ENCODE measurements around the gene POU6F2. TPM values are rescaled to one million over a fixed set of nuclear protein-coding genes. Genes with fewer than 3 reads are reported as not detected.

The POU6F2 gene
- total RNA-seq, 1 experiment from 2014 or later = 0.27 TPM

GRCh38 chr7:39404907-39405306 lies 427.2 kb downstream of the POU6F2 start:
- H3K9me3 ChIP-seq (ENCODE audit: control insufficient read depth in 1 of 2, insufficient read depth in 1 of 2, low read depth in 1 of 2, low read length in 2 of 2) = no peaks in the 10 kb centered on the region
- CTCF ChIA-PET = no interaction called here
- no peak for TF ChIP-seq REST (IDR thresholded peaks at IDR 0.05; ENCODE audit: low read depth)
- TF ChIP-seq ELF1 (IDR thresholded peaks at IDR 0.05; ENCODE audit: borderline replicate concordance, low read depth) = no peak
- no peak for TF ChIP-seq ZFX (IDR thresholded peaks at IDR 0.05)
- TF ChIP-seq RAD21 (IDR thresholded peaks at IDR 0.05; ENCODE audit: low read depth) = no peak
- no peak for TF ChIP-seq CTCF (IDR thresholded peaks at IDR 0.05 in 2 of 3, conservative IDR thresholded peaks at IDR 0.05 in 1 of 3; ENCODE audit: borderline replicate concordance in 1 of 3, insufficient read depth in 1 of 3, low read depth in 2 of 3, low read length in 2 of 3)
- TF ChIP-seq SIN3A (IDR thresholded peaks at IDR 0.05; ENCODE audit: low read depth) = no peak
- TF ChIP-seq EZH2phosphoT487 (IDR thresholded peaks at IDR 0.05; ENCODE audit: borderline replicate concordance) = no peak
- no peak for TF ChIP-seq FOSL1 (IDR thresholded peaks at IDR 0.05; ENCODE audit: low read depth)
- no peak for TF ChIP-seq EZH2 (IDR thresholded peaks at IDR 0.05)
- no peak for TF ChIP-seq SRF (IDR thresholded peaks at IDR 0.05; ENCODE audit: low read depth)
- TF ChIP-seq TCF7L2 (IDR thresholded peaks at IDR 0.05; ENCODE audit: borderline replicate concordance, extremely low read depth, insufficient read depth, insufficient read length) = no peak
- no peak for TF ChIP-seq ATF3 (IDR thresholded peaks at IDR 0.05)
- TF ChIP-seq SP1 (IDR thresholded peaks at IDR 0.05; ENCODE audit: low read depth) = no peak
- no peak for TF ChIP-seq POLR2AphosphoS5 (IDR thresholded peaks at IDR 0.05; ENCODE audit: low read depth, low read length)
- TF ChIP-seq POLR2A (IDR thresholded peaks at IDR 0.05; ENCODE audit: borderline replicate concordance, extremely low read depth, insufficient read depth, insufficient read length) = no peak
- no peak for TF ChIP-seq JUND (IDR thresholded peaks at IDR 0.05)
- no peak for TF ChIP-seq CEBPB (IDR thresholded peaks at IDR 0.05; ENCODE audit: low read depth)
- TF ChIP-seq MAX (IDR thresholded peaks at IDR 0.05) = no peak
- no peak for TF ChIP-seq YY1 (IDR thresholded peaks at IDR 0.05; ENCODE audit: extremely low read depth, insufficient replicate concordance, low read depth, low read length)
- no peak overlapping the region for H3K4me3 ChIP-seq (replicated peaks in 1 of 2; ENCODE audit: low read depth in 1 of 2, low read length in 2 of 2)
- POLR2A ChIA-PET = no interaction called here
- ATAC-seq (no peak), DNase-seq (ENCODE audit: low read depth, low spot score) (no peak)
- RAD21 ChIA-PET (ENCODE audit: low non-redundant PET in 1 of 2, low total read pairs in 2 of 2, uncharacterized antibody in 2 of 2, unreplicated experiment in 2 of 2) = no interaction called here
- H3K36me3 ChIP-seq (ENCODE audit: control insufficient read depth in 1 of 2, insufficient read depth in 2 of 2, low read length in 2 of 2) = no peaks in the 10 kb centered on the region
- H3K27ac ChIP-seq (ENCODE audit: low read depth, low read length) = no peak overlapping the region
- intact Hi-C loops (cut with micrococcal nuclease) = no loop called here
- H3K9ac ChIP-seq (ENCODE audit: low read length) = no peak overlapping the region
- H4K20me1 ChIP-seq (ENCODE audit: insufficient read depth) = no peaks in the 10 kb centered on the region
- no TSS peak for BruUV-seq (replicated peaks)
- no peaks in the 10 kb centered on the region for H3K79me2 ChIP-seq (ENCODE audit: insufficient read depth, low read length)
- no peaks in the 10 kb centered on the region; the same call in none of the 2 replicates for H3K27me3 ChIP-seq (ENCODE audit: insufficient read depth, low read length)
- H2AFZ ChIP-seq (ENCODE audit: low read depth, low read length, poor library complexity, severe bottlenecking) = no peak overlapping the region
- no peak overlapping the region for H3K4me2 ChIP-seq (ENCODE audit: low read length)
- peaks cover 5 to 8% of the 10 kb centered on the region in 2 experiments; a peak in 3 of 4 replicates for H3K4me1 ChIP-seq (ENCODE audit: control insufficient read depth in 1 of 2, insufficient read depth in 2 of 2, low read length in 2 of 2)
- H3K9me2 ChIP-seq (ENCODE audit: insufficient read depth) = no peaks in the 10 kb centered on the region
